ENCODE data around the gene PPP1R3F.

PPP1R3F gene, protein sequence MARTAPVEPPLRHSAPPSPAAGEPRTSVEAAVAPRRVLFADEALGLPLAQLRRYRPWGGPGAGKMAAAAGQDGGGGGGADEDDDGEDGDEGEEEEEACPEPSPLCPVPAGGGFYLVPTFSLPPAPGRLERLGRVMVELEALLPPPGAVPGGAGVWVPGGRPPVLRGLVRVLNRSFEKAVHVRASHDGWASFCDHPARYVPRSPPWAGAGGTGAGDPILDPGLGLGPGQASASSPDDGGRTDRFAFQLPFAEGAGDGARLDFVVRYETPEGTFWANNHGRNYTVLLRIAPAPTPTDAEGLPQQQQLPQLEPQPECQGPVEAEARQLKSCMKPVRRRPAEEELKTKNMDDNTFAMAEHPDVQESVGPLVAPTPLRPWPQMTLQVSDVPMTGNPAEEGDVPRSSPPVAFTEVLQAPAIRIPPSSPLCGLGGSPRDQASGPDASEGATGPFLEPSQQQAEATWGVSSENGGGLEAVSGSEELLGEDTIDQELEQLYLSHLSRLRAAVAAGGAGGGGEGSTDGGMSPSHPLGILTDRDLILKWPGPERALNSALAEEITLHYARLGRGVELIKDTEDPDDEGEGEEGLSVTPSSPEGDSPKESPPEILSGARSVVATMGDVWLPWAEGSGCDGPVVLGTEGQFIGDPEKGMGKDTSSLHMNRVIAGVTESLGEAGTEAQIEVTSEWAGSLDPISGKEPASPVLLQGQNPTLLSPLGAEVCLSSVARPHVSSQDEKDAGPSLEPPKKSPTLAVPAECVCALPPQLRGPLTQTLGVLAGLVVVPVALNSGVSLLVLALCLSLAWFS

DNA sequence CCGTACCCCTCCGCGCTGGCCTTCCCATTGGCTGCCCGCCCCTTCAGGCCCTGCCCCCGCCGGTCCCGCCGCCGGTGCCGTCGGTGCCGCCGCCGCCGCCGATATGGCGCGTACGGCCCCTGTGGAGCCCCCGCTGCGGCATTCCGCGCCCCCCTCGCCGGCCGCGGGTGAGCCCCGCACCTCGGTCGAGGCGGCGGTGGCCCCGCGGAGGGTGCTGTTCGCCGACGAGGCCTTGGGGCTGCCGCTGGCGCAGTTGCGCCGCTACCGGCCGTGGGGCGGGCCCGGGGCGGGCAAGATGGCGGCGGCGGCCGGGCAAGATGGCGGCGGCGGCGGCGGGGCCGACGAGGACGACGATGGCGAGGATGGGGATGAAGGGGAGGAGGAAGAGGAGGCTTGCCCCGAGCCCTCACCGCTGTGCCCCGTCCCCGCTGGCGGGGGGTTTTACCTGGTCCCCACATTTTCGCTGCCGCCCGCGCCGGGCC lies at the start of gene PPP1R3F:
Gene PPP1R3F, plus strand, starts transcription at position 27 of the 482 bp plus-strand sequence. Its CDS starts 77 bp downstream, at position 104.
- no peak for DNase-seq

DNA sequence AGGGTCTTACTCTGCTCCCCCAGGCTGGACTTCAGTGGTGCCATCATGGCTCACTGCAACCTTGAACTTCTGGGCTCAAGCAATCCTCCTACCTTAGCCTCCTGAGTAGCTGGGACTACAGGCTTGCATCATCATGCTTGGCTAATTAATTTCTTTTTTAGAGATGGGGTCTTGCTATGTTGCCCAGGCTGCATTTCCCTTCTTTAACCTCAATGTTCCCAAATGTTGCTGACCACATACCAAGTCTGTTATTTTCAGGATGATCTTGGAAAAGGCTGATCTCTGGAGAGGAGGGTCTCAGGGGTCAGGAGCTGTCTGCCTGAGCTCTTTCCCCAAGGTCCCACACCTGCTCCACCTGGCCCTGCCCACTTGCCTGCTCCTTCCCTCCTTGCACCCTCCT lies 49.5 kb upstream of the PPP1R3F start:
- no peak for DNase-seq

DNA sequence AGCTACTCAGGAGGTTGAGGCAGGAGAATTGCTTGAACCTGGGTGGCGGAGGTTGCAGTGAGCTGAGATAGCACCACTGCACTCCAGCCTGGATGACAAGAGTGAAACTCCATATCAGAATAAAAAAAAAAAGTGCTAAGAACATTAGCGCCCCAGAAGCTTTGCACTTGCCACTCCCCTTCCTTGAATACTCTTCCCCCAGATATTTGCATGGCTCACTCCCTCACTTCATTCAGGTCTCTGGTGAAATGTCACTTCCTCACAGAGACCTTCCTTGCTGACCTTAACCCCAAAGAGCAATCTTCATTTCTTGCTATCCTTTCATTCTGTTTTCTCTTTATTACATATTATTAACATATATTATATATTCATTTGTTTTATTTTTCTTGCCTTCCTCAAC lies 47.7 kb upstream of the PPP1R3F start:
- DNase-seq, result no peak

DNA sequence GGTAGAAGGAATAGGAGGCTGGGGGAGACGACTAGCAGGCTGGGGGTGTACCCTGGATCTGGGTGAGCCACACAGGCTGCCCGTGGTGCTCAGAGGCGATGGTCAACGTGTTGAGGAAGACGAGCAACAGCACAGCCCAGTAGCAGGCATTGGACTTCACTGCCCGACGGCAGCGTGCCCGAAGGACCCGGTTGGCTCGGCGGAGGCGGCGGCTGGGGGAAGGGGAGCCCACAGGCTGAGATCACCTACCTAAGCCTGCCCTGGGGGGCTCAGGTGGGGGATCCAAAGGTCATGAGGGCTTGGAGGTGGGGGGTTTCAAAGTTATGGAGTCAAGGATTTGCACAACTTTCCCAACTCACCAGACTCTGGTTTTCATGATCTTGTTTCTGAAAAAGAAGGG lies 43.7 kb upstream of the PPP1R3F start:
- DNase-seq, result no peak

DNA sequence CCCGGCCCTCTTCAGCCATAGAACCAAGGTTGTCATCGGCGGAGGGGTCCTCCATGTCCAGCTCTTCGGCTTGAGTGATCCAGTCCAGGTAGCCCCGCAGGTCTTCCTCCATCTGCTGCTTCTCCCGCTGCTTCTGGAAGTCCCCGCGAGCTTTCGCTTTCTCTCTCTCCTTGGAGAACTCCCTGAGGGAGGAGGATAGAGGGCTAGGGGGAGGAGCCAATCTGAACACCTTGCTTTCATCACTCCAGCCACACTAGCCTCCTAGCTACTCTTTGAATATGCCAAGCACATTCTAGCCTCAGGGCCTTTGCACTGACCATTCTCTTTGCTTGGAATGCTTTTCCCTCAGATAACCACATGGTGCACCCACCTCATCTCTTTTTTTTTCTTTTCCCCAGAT lies 42.6 kb upstream of the PPP1R3F start:
- DNase-seq, result no peak

DNA sequence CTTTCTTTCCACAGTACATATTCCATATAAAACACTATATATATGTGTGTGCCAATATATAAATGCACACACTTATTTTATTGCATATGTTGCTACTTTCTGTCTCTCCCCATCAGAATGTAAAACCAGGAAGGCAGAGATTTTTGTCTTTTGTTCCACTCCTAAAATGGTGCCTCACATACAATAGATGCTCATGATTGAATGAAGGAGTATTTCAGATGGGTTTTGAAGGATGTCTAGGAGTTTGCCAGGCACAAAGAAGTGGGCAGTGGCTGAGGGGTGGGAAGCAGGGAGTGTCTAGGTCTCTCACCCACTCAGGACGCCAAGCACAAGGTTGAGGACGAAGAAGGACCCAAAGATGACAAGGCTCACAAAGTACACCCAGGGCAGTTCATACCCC lies 41.9 kb upstream of the PPP1R3F start:
- DNase-seq, result no peak

DNA sequence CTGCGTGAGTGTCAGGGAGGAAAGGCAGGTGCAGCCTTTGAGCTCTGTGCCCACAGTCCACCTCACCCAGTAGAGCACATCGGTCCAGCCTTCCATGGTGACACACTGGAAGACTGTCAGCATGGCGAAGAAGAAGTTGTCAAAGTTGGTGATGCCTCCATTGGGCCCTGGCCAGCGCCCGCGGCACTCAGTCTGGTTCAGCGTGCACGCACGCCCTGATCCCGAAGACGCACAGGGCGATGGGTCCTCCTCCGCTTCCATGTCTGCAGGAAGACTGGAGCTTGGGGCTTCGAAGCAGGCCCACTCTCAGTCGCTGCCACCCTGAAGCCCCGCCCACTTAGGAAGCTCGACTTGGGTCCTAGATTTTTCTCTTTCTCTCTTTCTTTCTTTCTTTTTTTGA lies 41.4 kb upstream of the PPP1R3F start:
- DNase-seq, result no peak

DNA sequence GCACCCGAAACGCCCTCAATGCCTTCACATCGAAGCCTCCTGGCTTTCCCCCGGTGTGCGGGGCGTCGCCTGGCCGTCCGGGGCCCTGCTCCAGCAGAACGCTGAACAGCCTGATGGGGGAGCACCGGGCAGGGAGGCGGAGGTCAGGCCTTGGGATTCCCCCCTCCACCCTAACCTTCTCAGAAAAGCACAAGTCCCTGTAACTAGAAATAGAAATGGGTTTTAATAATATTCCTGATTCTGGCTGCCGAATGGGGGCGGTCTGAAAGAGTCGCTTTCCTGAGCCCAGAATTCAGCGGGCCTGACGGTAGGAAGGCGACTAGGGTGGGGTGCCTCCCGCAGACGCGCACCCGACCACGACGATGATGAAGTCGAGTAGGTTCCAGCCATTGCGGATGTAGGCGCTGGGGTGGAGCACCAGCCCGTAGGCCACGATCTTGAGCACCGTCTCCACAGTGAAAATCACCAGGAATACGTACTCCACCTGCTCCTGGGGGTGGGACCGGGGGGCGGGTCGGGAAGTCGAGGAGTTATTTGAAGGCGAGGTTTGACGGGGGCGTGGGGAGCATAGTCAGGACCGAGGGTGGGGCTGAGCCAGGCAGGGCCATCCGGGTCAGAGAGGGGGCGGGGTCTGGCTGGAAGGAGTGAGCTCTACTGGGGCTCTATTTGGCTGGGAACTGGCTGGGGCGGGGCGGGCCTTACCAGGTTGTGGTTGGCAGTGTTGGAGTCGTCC lies 38.9 kb upstream of the PPP1R3F start:
- no peak for DNase-seq

DNA sequence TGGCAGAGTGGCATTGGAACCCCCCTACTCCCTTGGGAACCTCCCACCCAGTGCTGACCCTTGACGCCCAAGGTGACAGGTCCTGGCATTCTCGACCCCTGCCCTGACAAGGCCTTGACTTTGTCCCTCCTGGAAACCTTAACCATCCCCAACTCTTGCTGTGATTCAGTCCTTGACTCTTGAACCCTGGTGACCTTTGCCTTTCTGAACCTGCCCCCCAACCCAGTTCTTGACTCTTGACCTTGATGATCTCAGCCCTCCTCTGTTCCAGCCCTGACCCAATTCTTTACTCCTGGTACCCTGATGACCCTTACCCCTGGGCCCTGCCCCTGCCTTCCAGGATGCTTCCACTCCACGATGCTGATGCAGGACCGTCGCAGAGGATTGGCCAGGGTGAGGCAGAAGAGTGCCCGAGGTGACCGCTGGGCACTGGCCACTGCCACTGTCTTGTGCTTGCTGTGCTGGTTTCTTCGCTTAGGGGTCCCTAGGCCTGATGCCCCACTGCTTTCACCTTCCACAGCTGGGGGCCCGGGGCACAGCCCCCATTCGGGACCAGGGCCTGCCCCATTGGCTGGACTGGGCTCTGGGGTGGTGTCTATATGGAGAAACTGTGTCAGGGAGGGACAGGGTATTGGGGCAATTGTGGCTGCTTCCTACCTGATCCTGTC lies 38.1 kb upstream of the PPP1R3F start:
- DNase-seq, result no peak

DNA sequence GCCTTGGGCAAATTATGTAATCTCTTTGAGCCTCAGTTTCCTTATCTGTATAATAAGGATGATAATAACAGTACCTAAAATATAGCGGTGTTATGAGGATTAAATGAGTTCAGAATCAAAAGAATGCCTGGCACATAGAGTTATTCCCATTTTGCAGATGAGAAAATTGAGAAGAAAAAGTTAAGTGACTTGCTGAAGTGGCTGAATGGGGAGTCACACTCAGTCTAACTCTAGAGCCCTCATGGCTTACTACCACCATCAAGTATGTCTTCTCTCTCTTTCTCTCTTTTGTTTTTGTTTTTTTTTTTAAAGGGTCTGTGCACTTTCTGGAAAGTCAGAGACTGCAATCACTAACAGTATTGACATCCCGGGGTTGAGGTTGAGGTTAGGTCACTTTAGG lies 37.1 kb upstream of the PPP1R3F start:
- DNase-seq, result no peak

DNA sequence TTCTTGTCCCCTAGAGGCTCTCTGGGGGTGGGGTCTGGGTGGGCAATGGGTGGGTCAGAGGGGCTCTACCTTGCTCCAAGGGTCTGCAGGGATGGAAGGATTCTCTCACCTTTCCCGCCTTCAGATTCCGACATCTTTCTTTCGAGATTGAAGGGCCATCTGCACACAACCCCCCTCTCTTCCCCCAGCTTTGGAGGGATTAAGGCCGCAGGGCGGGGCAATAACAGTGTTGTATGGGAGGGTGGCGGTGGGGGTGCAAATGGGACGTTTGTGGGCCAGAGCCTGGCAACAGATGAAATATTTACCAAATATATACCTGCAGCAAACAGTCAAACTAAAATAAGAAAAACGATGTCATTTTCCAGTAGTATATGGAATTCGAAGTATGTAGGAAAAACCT lies 36.4 kb upstream of the PPP1R3F start, which contains the start of gene CACNA1F:
Gene CACNA1F, minus strand, starts transcription at position 165 of the 400 bp plus-strand sequence. Its CDS starts 31 bp downstream, at position 134.
- no peak for DNase-seq

DNA sequence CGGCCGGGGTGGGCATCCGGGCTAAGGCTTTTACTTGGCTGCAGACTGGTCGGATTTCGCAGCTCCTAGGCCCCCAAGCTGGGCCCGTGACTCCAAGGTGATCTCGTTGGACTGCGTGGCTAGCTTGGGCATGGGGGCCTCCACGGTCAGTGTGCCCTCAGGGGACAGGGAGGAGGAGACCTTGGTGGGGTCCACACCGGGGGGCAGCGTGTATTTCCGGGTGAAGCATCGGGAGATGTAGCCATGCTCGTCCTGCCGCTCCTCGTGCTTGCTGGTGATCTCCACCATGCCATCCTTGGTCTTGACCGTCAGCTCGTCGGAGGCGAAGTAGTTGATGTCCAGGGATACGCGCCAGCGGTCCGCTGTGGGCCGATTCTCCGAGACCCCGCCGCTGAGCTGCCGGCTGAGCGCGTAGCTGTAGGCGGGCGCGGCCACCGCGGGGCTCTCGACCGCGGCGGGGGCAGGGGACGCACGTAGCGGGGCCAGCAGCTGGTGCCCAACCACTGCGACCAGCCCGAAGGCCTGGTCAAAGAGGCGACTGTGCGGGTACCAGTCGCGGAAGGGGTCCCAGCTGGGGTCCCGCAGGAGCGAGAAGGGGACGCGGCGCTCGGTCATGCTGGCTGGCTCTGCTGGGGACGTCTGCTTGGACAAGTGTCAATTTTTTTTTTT lies 35.6 kb upstream of the PPP1R3F start:
- DNase-seq, result no peak

DNA sequence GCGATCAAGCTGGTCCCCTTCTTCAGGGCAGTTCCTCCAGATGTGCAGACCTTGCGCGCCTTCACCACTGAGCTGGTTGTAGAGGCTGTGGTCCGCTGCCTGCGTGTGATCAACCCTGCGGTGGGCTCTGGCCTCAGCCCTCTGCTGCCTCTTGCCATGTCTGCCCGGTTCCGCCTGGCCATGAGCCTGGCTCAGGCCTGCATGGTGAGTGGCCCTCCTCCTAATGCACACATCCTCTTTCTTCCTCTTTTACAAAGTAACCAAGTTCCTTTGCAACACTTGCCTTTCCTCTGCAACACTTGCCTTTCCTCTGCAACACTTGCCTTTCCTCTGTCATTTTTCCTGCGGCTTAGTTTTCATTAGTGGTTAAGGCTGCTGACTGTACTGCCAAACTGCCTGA lies 32.5 kb upstream of the PPP1R3F start:
- DNase-seq, result no peak

DNA sequence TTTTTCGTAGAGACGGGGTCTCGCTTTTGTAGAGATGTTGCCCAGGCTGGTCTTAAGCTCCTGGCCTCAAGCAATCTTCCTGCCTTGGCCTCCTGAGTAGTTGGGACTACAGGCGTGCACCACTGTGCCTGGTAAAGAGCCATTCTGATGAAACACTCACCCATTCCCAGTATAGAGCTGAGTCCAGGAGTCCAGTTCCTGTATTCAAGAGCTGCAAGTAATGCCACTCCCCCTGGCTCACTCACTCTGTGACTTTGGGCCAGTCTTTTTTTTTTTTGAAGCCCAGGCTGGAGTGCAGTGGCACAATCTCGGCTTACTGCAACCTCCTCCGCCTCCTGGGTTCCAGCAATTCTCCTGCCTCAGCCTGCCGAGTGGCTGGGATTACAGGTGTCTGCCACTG lies 30.9 kb upstream of the PPP1R3F start:
- no peak for DNase-seq

DNA sequence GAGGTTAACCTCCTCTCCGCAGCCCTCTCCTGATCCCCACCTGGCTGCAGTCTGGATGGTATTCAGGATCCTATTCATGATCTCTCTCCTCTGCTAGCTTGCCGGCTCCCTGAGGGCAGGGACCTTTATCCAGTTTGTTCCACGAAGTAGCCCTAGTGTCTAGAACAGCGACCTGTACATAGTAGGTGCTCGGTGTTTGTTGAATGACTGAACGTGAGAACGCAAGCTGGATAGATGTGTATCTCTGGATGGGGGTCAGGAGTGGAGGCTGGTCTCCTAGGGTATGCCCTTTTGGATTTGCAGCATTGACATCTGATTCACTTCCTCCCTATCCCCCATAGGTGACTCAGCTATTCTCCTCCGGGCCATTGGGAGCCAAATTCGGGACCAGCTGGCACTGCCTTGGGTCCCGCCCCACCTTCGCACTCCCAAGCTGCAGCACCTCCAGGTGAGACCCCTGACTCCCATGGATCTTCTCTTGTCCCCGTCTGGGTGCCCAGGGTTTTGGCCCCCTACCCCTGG lies 27.0 kb upstream of the PPP1R3F start:
- DNase-seq, result no peak

DNA sequence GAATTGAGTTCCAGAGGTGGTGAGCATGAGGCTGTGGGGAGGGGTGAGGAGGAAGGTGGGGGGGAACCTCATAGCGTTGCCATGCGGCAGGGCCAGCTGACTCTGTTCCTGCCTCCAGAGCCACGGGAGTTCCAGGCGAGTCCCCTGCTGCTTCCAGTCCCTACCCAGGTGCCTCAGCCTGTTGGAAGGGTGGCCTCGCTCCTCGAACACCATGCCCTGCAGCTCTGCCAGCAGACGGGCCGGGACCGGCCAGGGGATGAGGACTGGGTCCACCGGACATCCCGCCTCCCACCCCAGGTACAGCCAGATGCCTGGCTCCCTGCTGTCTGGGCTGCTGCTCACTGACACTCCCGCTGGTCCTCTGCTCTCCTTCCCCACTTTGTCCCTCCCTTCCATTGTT lies 26.4 kb upstream of the PPP1R3F start:
- DNase-seq, result no peak

DNA sequence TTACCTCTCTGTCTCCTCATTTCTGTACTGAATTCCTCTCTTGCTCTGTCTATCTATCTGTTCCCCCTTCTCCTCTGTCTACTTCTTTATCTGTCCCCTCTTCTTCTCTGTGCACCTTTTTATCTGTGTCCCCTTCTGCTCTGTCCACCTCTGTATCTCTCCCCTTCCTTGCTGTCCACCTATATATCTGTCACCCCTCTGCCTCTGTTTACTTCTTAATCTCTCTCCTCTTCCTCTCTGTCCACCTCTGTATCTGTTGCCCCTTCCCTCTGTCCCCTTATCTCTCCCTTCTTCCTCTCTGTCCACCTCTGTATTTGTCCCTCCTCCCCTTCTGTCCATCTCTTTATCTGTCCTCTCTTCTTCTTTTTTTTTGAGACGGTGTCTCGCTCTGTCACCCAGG lies 25.4 kb upstream of the PPP1R3F start:
- no peak for DNase-seq

DNA sequence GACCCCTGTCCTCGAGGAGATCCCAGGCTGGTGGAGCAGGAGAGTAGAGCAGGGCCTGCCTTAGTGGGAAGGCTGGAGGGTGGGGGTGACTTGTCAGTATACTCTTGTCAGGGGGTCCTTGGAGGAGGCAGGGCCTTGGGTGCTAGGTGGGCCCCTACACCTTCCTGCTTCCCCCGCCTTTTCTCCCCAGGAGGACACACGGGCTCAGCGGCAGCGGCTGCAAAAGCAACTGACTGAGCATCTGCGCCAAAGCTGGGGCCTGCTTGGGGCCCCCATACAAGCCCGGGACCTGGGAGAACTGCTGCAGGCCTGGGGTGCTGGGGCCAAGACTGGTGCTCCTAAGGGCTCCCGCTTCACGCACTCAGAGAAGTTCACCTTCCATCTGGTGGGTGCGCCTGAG lies 23.1 kb upstream of the PPP1R3F start:
- no peak for DNase-seq

DNA sequence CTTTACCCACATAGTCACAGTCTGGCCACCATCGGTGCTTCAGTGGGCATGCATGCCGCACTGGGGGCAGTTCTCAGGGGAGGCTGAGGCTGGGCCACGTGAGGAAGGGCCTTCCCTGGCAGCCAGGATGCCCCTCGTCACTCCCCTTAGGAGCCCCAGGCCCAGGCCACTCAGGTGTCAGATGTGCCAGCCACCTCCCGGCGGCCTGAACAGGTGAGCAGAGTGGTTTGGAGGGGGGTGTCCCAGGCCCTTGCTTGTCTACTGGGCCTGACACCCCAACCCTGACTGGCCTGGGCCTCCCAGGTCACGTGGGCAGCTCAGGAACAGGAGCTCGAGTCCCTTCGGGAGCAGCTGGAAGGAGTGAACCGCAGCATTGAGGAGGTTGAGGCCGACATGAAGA lies 22.2 kb upstream of the PPP1R3F start:
- no peak for DNase-seq

DNA sequence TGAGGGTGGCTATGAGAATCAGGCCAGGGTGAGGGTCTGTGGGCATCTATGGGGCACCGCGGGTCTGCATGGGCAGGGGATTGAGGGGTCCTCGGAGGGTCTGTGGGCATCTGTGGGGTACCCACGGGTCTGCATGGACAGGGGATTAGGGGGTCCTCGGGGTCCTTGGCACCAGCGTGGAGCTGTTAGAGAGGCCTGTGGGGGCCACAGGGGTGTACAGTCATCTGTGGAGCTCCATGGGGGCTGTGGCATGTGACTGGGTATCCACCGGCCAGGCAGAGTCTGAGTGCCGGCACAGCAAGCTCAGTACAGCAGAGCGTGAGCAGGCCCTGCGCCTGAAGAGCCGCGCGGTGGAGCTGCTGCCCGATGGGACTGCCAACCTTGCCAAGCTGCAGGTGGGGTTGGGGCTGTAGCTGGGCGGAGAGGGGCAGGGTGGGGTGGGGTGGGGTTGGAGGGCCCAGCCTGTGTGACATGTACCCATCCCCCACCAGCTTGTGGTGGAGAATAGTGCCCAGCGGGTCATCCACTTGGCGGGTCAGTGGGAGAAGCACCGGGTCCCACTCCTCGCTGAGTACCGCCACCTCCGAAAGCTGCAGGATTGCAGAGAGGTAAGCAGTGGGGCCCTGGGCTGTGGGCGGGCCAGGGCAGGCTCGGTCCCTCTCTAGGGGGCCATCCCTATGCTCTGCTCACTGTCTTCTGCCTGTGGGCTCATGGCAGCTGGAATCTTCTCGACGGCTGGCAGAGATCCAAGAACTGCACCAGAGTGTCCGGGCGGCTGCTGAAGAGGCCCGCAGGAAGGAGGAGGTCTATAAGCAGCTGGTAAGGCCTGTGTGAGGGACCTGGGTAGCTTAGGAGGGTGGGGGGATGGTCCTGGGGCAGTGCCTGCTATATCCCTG lies 21.4 kb upstream of the PPP1R3F start:
- peak; percentile 4 for DNase-seq

DNA sequence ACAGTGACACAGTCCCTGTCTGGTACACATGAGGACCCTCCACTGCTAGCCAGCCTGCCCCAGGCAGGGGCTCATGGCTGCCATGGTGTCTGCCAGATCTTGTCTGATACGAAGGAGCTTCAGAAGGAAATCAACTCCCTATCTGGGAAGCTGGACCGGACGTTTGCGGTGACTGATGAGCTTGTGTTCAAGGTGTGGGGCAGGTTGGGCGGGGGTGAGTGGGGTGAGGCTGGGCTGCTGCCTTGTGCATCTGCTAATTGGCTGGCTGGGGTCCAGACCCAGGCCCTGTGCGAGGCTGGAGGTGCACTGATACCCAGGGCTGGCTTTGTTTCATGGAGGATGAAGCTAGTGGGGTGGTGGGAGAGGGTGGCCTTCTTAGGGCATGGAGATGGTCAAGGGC lies 20.5 kb upstream of the PPP1R3F start:
- DNase-seq, result no peak

All from SHP77 treated with DMSO at 0.1 percent for 48 hours (cell line).